GM12891 (cell line): ENCODE results near the gene ANGPTL4.
"Not testable (repeated sequence)": the region's sequence is repeated elsewhere in the genome, so short reads cannot be mapped to it uniquely, and the experiment has no call there.

Experiments
- DNase-seq: peaks from one replicate; pipeline ENCODE4 v3.0.0; 2011; ENCODE audit warnings: low spot score; ENCODE audit not compliant: insufficient read length
- FAIRE-seq: peaks from 2 replicates; lab custom pipeline; 2011; peaks lifted over from hg19 to GRCh38; lab: Jason Lieb, UNC
- PAX5 ChIP-seq: IDR thresholded peaks from 2 replicates; pipeline ENCODE4 v1.6.1; 2011; ENCODE audit warnings: low read length, moderate library complexity, mild to moderate bottlenecking; ENCODE audit not compliant: insufficient read depth, severe bottlenecking
- POLR2A ChIP-seq: IDR thresholded peaks from 2 replicates; pipeline ENCODE4 v1.6.1; 2011; ENCODE audit warnings: low read depth, low read length, control low read depth
- POLR2AphosphoS5 ChIP-seq: IDR thresholded peaks from 2 replicates; pipeline ENCODE4 v1.6.1; 2011; ENCODE audit warnings: low read depth, low read length, control low read depth
- POU2F2 ChIP-seq: IDR thresholded peaks from 2 replicates; pipeline ENCODE4 v1.6.1; 2011; ENCODE audit warnings: low read depth, mild to moderate bottlenecking, control low read depth, low read length, moderate library complexity
- SPI1 ChIP-seq: IDR thresholded peaks from 2 replicates; pipeline ENCODE4 v1.6.1; 2011; ENCODE audit warnings: low read depth, low read length, control low read depth
- TAF1 ChIP-seq: IDR thresholded peaks from 2 replicates; pipeline ENCODE4 v1.6.1; 2011; ENCODE audit warnings: low read depth, low read length, control low read depth

Gene ANGPTL4

GRCh38 chr19:8342684-8343482 lies 21.1 kb upstream of the ANGPTL4 start, which contains the start of gene KANK3:
KANK3 (minus strand) TSS chr19:8343262; CDS start chr19:8337828, 5,434 bp downstream.
- FAIRE-seq (peak; percentile 94), DNase-seq (peak; percentile 99)
- TF ChIP-seq PAX5 (no peak), POLR2AphosphoS5 (no peak), TAF1 (no peak), POU2F2 (no peak), SPI1 (no peak), POLR2A (no peak)

- DNase-seq = no peak
- FAIRE-seq = no peak
- TF ChIP-seq TAF1 (no peak), PAX5 (no peak), POLR2A (no peak), SPI1 (no peak)
Measured at GRCh38 chr19:8343483-8343844, 20.5 kb upstream of the ANGPTL4 start.

- not testable (repeated sequence) for DNase-seq, FAIRE-seq
Measured at GRCh38 chr19:8349629-8350372, 14.2 kb upstream of the ANGPTL4 start.

- DNase-seq = no peak
- no peak for FAIRE-seq
- TF ChIP-seq POU2F2 (no peak), POLR2A (no peak), SPI1 (no peak), POLR2AphosphoS5 (no peak)
Measured at GRCh38 chr19:8352134-8352827, 11.7 kb upstream of the ANGPTL4 start.

GRCh38 chr19:8352845-8353244 lies 11.1 kb upstream of the ANGPTL4 start:
- FAIRE-seq, DNase-seq: not testable (repeated sequence)

GRCh38 chr19:8355631-8356402 lies 8.1 kb upstream of the ANGPTL4 start:
- DNase-seq (no peak), FAIRE-seq (no peak)
- no peak for TF ChIP-seq POU2F2
- no peak for TF ChIP-seq PAX5
- no peak for TF ChIP-seq POLR2A
- TF ChIP-seq POLR2AphosphoS5 = no peak
- no peak for TF ChIP-seq TAF1
- no peak for TF ChIP-seq SPI1

GRCh38 chr19:8357007-8357521 lies 6.9 kb upstream of the ANGPTL4 start:
- DNase-seq (no peak), FAIRE-seq (no peak)
- TF ChIP-seq POLR2AphosphoS5 (no peak), POU2F2 (no peak), SPI1 (no peak), PAX5 (no peak), TAF1 (no peak), POLR2A (no peak)

- TF ChIP-seq POLR2A = no peak
- TF ChIP-seq POLR2AphosphoS5 = no peak
- no peak for TF ChIP-seq POU2F2
- no peak for TF ChIP-seq PAX5
- TF ChIP-seq TAF1 = no peak
- TF ChIP-seq SPI1 = no peak
- FAIRE-seq (no peak), DNase-seq (no peak)
Measured at GRCh38 chr19:8358948-8359347, 5.0 kb upstream of the ANGPTL4 start.

- no peak for TF ChIP-seq TAF1
- no peak for TF ChIP-seq POU2F2
- TF ChIP-seq POLR2A = no peak
- TF ChIP-seq PAX5 = no peak
- TF ChIP-seq POLR2AphosphoS5 = no peak
- no peak for TF ChIP-seq SPI1
- DNase-seq (no peak), FAIRE-seq (no peak)
Measured at GRCh38 chr19:8360196-8360595, 3.8 kb upstream of the ANGPTL4 start.
